DND-41 (cell line): ENCODE measurements around the gene SUPT3H.

Source experiments
- ATAC-seq: fragments of 200-7000 bp; cut with Tn5 transposase; 3 replicates; pipeline ENCODE4 v1.9.1; 2021; ENCODE audit warnings: low read depth; ENCODE audit not compliant: insufficient read depth
- DNase-seq: peaks from one replicate; pipeline ENCODE4 v3.0.0-alpha.2; 2020
- H2AFZ ChIP-seq: 2 replicates; pipeline ENCODE4 v1.6.0; 2012; ENCODE audit warnings: low read depth, low read length
- H3K27ac ChIP-seq: 2 replicates; pipeline ENCODE4 v1.5.1; 2012; ENCODE audit warnings: low read length, inconsistent platforms
- H3K27me3 ChIP-seq: fragments of 200-600 bp; sonication (generic); 2 replicates; pipeline ENCODE4 v1.6.0; 2012; ENCODE audit warnings: low read length, mild to moderate bottlenecking, inconsistent platforms; ENCODE audit not compliant: insufficient read depth, poor library complexity
- H3K36me3 ChIP-seq: 2 replicates; pipeline ENCODE4 v1.5.1; 2012; ENCODE audit warnings: low read length, inconsistent platforms; ENCODE audit not compliant: insufficient read depth
- H3K4me1 ChIP-seq: 2 replicates; pipeline ENCODE4 v1.5.1; 2012; ENCODE audit warnings: mild to moderate bottlenecking, low read length; ENCODE audit not compliant: insufficient read depth
- H3K4me2 ChIP-seq: 2 replicates; pipeline ENCODE4 v1.6.0; 2012; ENCODE audit warnings: mild to moderate bottlenecking, moderate library complexity, low read length, inconsistent platforms; ENCODE audit not compliant: insufficient read depth
- H3K4me3 ChIP-seq, 2 experiments: fragments of 200-600 bp in 1 of 2; shearing (Covaris generic) in 1 of 2; 2 replicates each; pipeline ENCODE4 v1.5.1; 2012 to 2016; ENCODE audit warnings: inconsistent platforms in 2 of 2, low read length in 2 of 2, mild to moderate bottlenecking in 2 of 2, low read depth in 1 of 2, moderate library complexity in 1 of 2
- H3K79me2 ChIP-seq: 2 replicates; pipeline ENCODE4 v1.6.0; 2012; ENCODE audit warnings: low read length, inconsistent platforms; ENCODE audit not compliant: insufficient read depth
- H3K9ac ChIP-seq: 2 replicates; pipeline ENCODE4 v1.6.0; 2012; ENCODE audit warnings: low read depth, mild to moderate bottlenecking, inconsistent platforms, low read length, moderate library complexity
- H3K9me3 ChIP-seq: 2 replicates; pipeline ENCODE4 v1.5.1; 2012; ENCODE audit warnings: low read length, moderate library complexity, mild to moderate bottlenecking, inconsistent platforms; ENCODE audit not compliant: insufficient read depth, severe bottlenecking
- H4K20me1 ChIP-seq: 2 replicates; pipeline ENCODE4 v1.6.0; 2012; ENCODE audit warnings: low read length; ENCODE audit not compliant: insufficient read depth
- EZH2 ChIP-seq: IDR thresholded peaks from 3 replicates; pipeline ENCODE4 v1.6.1; 2012; ENCODE audit warnings: borderline replicate concordance, low read depth, mild to moderate bottlenecking, moderate library complexity, low read length, inconsistent platforms; ENCODE audit not compliant: severe bottlenecking
- TF ChIP-seq, protein P1 (sequence below): IDR thresholded peaks from 2 replicates; pipeline ENCODE4 v1.5.1; 2012; ENCODE audit warnings: borderline replicate concordance, low read length, moderate library complexity, mild to moderate bottlenecking; ENCODE audit not compliant: poor library complexity, severe bottlenecking; ENCODE audit errors: extremely low read depth

The SUPT3H gene

DNA sequence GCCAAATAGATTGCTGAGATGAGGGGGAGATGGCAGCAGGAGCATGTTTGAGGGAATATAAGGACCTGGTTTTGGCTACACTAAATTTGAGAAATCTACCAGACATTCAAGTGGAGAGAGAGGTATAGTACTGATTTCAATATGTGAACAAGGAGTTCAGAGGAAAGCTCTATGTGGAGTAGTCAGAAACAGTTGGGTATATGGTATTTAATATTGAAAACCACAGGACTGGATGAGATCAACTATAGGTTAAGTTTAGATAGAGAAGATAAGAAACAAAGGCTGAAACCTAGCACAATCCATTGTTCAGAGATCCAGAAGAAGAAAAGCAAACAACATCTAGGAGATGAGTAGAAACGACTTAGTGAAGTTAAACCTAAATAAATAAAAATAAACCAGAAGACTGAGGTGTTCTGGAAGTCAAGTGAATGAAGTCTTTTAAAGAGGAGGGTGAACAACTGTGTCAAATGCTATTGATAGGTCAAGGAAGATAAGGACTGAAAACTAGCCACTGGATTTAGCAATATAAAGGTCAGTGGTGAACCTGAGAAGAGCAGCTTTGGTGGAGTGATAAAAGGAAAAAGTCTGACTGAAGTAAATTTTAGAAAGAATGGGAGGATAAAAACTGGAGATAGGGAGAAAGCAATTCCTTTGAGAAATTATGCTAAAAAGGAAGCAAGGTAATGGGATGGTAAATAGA is 170.8 kb downstream of the SUPT3H start:
- Histone ChIP-seq H3K27me3 (no peaks in the 10 kb centered on the region), H3K4me3 (no peak overlapping the region), H3K4me1 (peaks cover 55% of the 10 kb centered on the region), H3K4me2 (no peak overlapping the region), H3K36me3 (no peaks in the 10 kb centered on the region), H3K79me2 (no peaks in the 10 kb centered on the region; the same call in 1 of the 2 replicates), H3K9ac (no peak overlapping the region), H2AFZ (no peak overlapping the region), H4K20me1 (no peaks in the 10 kb centered on the region), H3K9me3 (peaks cover 17% of the 10 kb centered on the region), H3K27ac (peak overlapping the region; percentile 62)
- TF ChIP-seq, protein P1, sequence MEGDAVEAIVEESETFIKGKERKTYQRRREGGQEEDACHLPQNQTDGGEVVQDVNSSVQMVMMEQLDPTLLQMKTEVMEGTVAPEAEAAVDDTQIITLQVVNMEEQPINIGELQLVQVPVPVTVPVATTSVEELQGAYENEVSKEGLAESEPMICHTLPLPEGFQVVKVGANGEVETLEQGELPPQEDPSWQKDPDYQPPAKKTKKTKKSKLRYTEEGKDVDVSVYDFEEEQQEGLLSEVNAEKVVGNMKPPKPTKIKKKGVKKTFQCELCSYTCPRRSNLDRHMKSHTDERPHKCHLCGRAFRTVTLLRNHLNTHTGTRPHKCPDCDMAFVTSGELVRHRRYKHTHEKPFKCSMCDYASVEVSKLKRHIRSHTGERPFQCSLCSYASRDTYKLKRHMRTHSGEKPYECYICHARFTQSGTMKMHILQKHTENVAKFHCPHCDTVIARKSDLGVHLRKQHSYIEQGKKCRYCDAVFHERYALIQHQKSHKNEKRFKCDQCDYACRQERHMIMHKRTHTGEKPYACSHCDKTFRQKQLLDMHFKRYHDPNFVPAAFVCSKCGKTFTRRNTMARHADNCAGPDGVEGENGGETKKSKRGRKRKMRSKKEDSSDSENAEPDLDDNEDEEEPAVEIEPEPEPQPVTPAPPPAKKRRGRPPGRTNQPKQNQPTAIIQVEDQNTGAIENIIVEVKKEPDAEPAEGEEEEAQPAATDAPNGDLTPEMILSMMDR, result no peak
- TF ChIP-seq EZH2, result no peak
- ATAC-seq, result peak; percentile 82
- no peak for DNase-seq

DNA sequence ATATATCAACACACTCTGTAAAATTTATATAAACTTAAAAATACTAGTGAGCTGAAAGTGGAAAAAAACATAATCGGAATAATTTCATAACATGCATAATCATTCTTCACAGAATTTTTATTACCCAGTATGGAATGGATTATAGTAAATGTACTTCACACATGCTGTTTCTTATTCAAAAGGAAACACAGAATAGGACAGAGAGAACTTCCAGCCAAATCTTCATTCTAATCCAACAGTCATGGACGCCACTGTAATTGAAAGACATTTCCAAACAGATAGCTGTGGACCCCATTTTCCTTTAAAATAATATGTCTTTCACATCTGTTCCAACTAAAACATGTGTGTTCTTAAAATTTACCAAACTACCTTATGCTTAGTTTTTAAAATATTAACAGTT is 176.2 kb downstream of the SUPT3H start:
- peaks cover 87% of the 10 kb centered on the region for H3K4me1 ChIP-seq
- H3K27ac ChIP-seq, result peak overlapping the region; percentile 84
- H3K36me3 ChIP-seq, result no peaks in the 10 kb centered on the region
- no peaks in the 10 kb centered on the region; the same call in 1 of the 2 replicates for H3K79me2 ChIP-seq
- H3K9me3 ChIP-seq, result no peaks in the 10 kb centered on the region
- H3K4me2 ChIP-seq, result no peak overlapping the region
- no peak overlapping the region for H3K4me3 ChIP-seq
- no peak for DNase-seq
- TF ChIP-seq EZH2, result no peak
- TF ChIP-seq, protein P1, result no peak
- ATAC-seq, result no peak
- H2AFZ ChIP-seq, result no peak overlapping the region
- no peak overlapping the region for H3K9ac ChIP-seq
- no peaks in the 10 kb centered on the region for H3K27me3 ChIP-seq
- no peaks in the 10 kb centered on the region for H4K20me1 ChIP-seq

DNA sequence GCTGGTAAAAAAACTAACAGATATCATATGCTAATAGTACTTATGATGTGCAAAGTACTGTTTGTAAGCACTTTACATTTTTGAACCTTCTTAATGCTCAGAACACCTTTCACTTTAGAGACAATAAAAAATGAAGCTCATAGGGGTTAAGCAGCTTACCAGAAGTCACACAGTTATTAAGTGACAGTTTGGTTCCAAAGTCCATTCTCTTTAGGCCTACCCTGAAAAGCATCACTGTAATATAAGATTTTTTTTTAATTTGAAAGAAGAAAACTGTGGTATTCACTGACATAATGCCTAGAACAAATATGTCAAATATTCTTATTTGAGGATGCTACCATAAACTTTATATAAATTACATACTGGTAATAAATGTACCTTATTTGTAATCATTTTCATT is 177.2 kb downstream of the SUPT3H start:
- TF ChIP-seq, protein P1, result no peak
- no peak for TF ChIP-seq EZH2
- ATAC-seq (no peak), DNase-seq (no peak)
- Histone ChIP-seq H3K27me3 (no peaks in the 10 kb centered on the region), H3K9me3 (no peaks in the 10 kb centered on the region), H3K4me1 (peaks cover 87% of the 10 kb centered on the region), H3K4me3 (no peak overlapping the region), H3K27ac (peak overlapping the region; percentile 84), H2AFZ (no peak overlapping the region), H4K20me1 (no peaks in the 10 kb centered on the region), H3K79me2 (no peaks in the 10 kb centered on the region; the same call in 1 of the 2 replicates), H3K36me3 (no peaks in the 10 kb centered on the region), H3K4me2 (peak overlapping the region; percentile 45; the same call in 1 of the 2 replicates), H3K9ac (peak overlapping the region; percentile 48; the same call in 1 of the 2 replicates)
